GM21390 (cell line): Measurements from ENCODE around the gene TTYH1.

Source experiments
- ATAC-seq: cut with Tn5 transposase; IDR thresholded peaks from one replicate; pipeline ENCODE4 v1.9.1; 2021; ENCODE audit not compliant: unreplicated experiment

The TTYH1 gene

GRCh38 chr19:54391589-54392061 lies 23.6 kb upstream of the TTYH1 start:
- ATAC-seq, result no peak

- ATAC-seq, result no peak
Observed at GRCh38 chr19:54392105-54392504, 23.2 kb upstream of the TTYH1 start.

GRCh38 chr19:54393381-54393780 lies 21.9 kb upstream of the TTYH1 start:
- ATAC-seq, result no peak

- ATAC-seq, result no peak
Observed at GRCh38 chr19:54395685-54396084, 19.6 kb upstream of the TTYH1 start.

GRCh38 chr19:54399189-54399588 lies 16.1 kb upstream of the TTYH1 start:
- ATAC-seq, result no peak

- ATAC-seq, result no peak
Observed at GRCh38 chr19:54400913-54401312, 14.4 kb upstream of the TTYH1 start.

- ATAC-seq, result no peak
Observed at GRCh38 chr19:54403054-54403453, 12.2 kb upstream of the TTYH1 start.

GRCh38 chr19:54405628-54406027 lies 9.6 kb upstream of the TTYH1 start:
- no peak for ATAC-seq

- ATAC-seq, result no peak
Observed at GRCh38 chr19:54407780-54408179, 7.5 kb upstream of the TTYH1 start.

- no peak for ATAC-seq
Observed at GRCh38 chr19:54408456-54409026, 6.7 kb upstream of the TTYH1 start.

- no peak for ATAC-seq
Observed at GRCh38 chr19:54411033-54411432, 4.2 kb upstream of the TTYH1 start.

- no peak for ATAC-seq
Observed at GRCh38 chr19:54412877-54413276, 2.4 kb upstream of the TTYH1 start.

- ATAC-seq, result no peak
Observed at GRCh38 chr19:54414156-54414555, 1.1 kb upstream of the TTYH1 start.

GRCh38 chr19:54415901-54416673 lies 823 bp downstream of the TTYH1 start:
- no peak for ATAC-seq

- ATAC-seq, result no peak
Observed at GRCh38 chr19:54416695-54417491, 1.6 kb downstream of the TTYH1 start.

GRCh38 chr19:54418030-54418929 lies 3.0 kb downstream of the TTYH1 start:
- no peak for ATAC-seq

- ATAC-seq, result no peak
Observed at GRCh38 chr19:54418930-54419800, 3.9 kb downstream of the TTYH1 start.

GRCh38 chr19:54420068-54420382 lies 4.8 kb downstream of the TTYH1 start:
- no peak for ATAC-seq

- no peak for ATAC-seq
Observed at GRCh38 chr19:54420383-54421168, 5.3 kb downstream of the TTYH1 start.
